Neural progenitor cell (in vitro differentiated cells): Measurements from ENCODE around the gene RASSF4.

Source experiments
- EZH2 ChIP-seq: fragments of 200-600 bp; sonication (generic); IDR thresholded peaks from 2 replicates; pipeline ENCODE4 v1.6.1; 2017; ENCODE audit warnings: antibody characterized with exemption, mild to moderate bottlenecking, moderate library complexity
- EZH2phosphoT487 ChIP-seq: fragments of 200-600 bp; sonication (generic); IDR thresholded peaks from 2 replicates; pipeline ENCODE4 v1.6.1; 2017; ENCODE audit warnings: antibody characterized with exemption
- TF ChIP-seq, protein P1 (sequence below): fragments of 200-600 bp; sonication (generic); IDR thresholded peaks from 2 replicates; pipeline ENCODE4 v1.5.1; 2017; ENCODE audit warnings: antibody characterized with exemption, mild to moderate bottlenecking

DNA sequence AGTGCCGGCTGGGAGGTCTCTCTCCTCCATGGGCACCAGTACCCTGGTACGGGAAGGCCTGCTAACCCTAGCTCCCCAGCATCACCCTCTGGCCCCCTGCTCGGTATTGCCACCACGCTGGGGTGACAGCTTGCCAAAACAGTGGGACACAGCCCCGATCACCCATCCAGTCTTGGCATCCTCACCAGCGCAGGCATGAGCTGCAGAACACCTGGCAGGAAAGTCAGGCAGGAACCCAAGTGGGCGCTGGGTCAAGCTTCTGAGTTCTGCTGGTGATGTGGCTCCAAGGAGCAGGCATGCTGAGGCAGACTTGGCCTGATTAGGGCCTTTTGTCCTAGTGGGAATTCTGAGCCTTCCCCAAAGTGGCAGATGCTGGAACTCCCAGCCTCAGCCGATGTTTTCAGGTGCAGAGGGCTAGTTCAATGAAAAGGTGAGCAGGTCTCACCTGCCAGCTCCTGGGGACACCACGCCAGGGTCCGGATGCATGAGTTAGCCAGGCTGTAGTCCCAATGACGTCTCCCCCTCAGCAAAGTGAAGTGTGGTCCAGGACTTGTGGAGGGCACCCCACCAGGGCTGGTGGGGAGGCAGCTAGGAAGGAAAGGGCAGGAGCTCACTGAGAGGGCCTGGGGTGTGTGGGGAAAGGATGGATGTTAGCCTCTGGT is 32.6 kb downstream of the RASSF4 start:
- TF ChIP-seq, protein P1, sequence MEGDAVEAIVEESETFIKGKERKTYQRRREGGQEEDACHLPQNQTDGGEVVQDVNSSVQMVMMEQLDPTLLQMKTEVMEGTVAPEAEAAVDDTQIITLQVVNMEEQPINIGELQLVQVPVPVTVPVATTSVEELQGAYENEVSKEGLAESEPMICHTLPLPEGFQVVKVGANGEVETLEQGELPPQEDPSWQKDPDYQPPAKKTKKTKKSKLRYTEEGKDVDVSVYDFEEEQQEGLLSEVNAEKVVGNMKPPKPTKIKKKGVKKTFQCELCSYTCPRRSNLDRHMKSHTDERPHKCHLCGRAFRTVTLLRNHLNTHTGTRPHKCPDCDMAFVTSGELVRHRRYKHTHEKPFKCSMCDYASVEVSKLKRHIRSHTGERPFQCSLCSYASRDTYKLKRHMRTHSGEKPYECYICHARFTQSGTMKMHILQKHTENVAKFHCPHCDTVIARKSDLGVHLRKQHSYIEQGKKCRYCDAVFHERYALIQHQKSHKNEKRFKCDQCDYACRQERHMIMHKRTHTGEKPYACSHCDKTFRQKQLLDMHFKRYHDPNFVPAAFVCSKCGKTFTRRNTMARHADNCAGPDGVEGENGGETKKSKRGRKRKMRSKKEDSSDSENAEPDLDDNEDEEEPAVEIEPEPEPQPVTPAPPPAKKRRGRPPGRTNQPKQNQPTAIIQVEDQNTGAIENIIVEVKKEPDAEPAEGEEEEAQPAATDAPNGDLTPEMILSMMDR, result no peak
- no peak for TF ChIP-seq EZH2
- TF ChIP-seq EZH2phosphoT487, result no peak
